Mucosa of stomach (tissue), 1 donor: ENCODE results near the gene COLEC11.
A peak's percentile ranks its signal among the peaks of the same experiment; 100 is the strongest.

ENCODE experiments used
- H3K27me3 ChIP-seq: one replicate; pipeline ENCODE4 v1.7.0; 2013; ENCODE audit warnings: mild to moderate bottlenecking, low read length; ENCODE audit not compliant: control insufficient read depth, insufficient read depth
- H3K36me3 ChIP-seq: one replicate; pipeline ENCODE4 v1.7.0; 2013; ENCODE audit warnings: low read length; ENCODE audit not compliant: control insufficient read depth, insufficient read depth
- H3K4me1 ChIP-seq: one replicate; pipeline ENCODE4 v1.7.0; 2013; ENCODE audit warnings: mild to moderate bottlenecking, low read length; ENCODE audit not compliant: control insufficient read depth, insufficient read depth
- H3K4me3 ChIP-seq: one replicate; pipeline ENCODE4 v1.7.0; 2013; ENCODE audit warnings: low read length
- H3K9ac ChIP-seq: one replicate; pipeline ENCODE4 v1.7.0; 2013; ENCODE audit warnings: mild to moderate bottlenecking, low read length, moderate library complexity
- H3K9me3 ChIP-seq: one replicate; pipeline ENCODE4 v1.7.0; 2013; ENCODE audit warnings: mild to moderate bottlenecking, low read length, moderate library complexity; ENCODE audit not compliant: control insufficient read depth
- donor health status: Pancreatic carcinoma.

The COLEC11 gene

GRCh38 chr2:3647831-3648651 lies 53.1 kb downstream of the COLEC11 start:
- no peak overlapping the region for H3K9ac ChIP-seq
- no peaks in the 10 kb centered on the region for H3K9me3 ChIP-seq
- H3K36me3 ChIP-seq: no peaks in the 10 kb centered on the region
- H3K4me1 ChIP-seq: peaks cover 13% of the 10 kb centered on the region
- H3K27me3 ChIP-seq: peaks cover 9% of the 10 kb centered on the region
- no peak overlapping the region for H3K4me3 ChIP-seq

GRCh38 chr2:3648652-3649177 lies 53.8 kb downstream of the COLEC11 start:
- no peak overlapping the region for H3K4me3 ChIP-seq
- H3K9me3 ChIP-seq: no peaks in the 10 kb centered on the region
- H3K4me1 ChIP-seq: peaks cover 13% of the 10 kb centered on the region
- no peak overlapping the region for H3K9ac ChIP-seq
- peaks cover 9% of the 10 kb centered on the region for H3K27me3 ChIP-seq
- no peaks in the 10 kb centered on the region for H3K36me3 ChIP-seq

GRCh38 chr2:3649581-3649980 lies 54.7 kb downstream of the COLEC11 start:
- Histone ChIP-seq H3K36me3 (no peaks in the 10 kb centered on the region), H3K9ac (no peak overlapping the region), H3K4me3 (no peak overlapping the region), H3K27me3 (peaks cover 9% of the 10 kb centered on the region), H3K4me1 (peaks cover 13% of the 10 kb centered on the region), H3K9me3 (no peaks in the 10 kb centered on the region)

GRCh38 chr2:3650140-3650920 lies 55.4 kb downstream of the COLEC11 start:
- Histone ChIP-seq H3K4me3 (no peak overlapping the region), H3K9ac (no peak overlapping the region), H3K9me3 (no peaks in the 10 kb centered on the region), H3K27me3 (peaks cover 9% of the 10 kb centered on the region), H3K36me3 (no peaks in the 10 kb centered on the region), H3K4me1 (peaks cover 13% of the 10 kb centered on the region)

- H3K9ac ChIP-seq: peak overlapping the region; percentile 47
- H3K4me3 ChIP-seq: peak overlapping the region; percentile 31
- H3K9me3 ChIP-seq: no peaks in the 10 kb centered on the region
- peaks cover 13% of the 10 kb centered on the region for H3K4me1 ChIP-seq
- peaks cover 9% of the 10 kb centered on the region for H3K27me3 ChIP-seq
- H3K36me3 ChIP-seq: no peaks in the 10 kb centered on the region
Observed at GRCh38 chr2:3651691-3652648, 57.1 kb downstream of the COLEC11 start.

- H3K4me1 ChIP-seq: peaks cover 13% of the 10 kb centered on the region
- no peaks in the 10 kb centered on the region for H3K9me3 ChIP-seq
- no peak overlapping the region for H3K9ac ChIP-seq
- no peaks in the 10 kb centered on the region for H3K36me3 ChIP-seq
- H3K4me3 ChIP-seq: no peak overlapping the region
- H3K27me3 ChIP-seq: peaks cover 9% of the 10 kb centered on the region
Observed at GRCh38 chr2:3652896-3653625, 58.1 kb downstream of the COLEC11 start.

GRCh38 chr2:3654011-3654410 lies 59.1 kb downstream of the COLEC11 start:
- no peak overlapping the region for H3K9ac ChIP-seq
- no peaks in the 10 kb centered on the region for H3K9me3 ChIP-seq
- peaks cover 13% of the 10 kb centered on the region for H3K4me1 ChIP-seq

GRCh38 chr2:3654531-3655225 lies 59.8 kb downstream of the COLEC11 start:
- H3K36me3 ChIP-seq: no peaks in the 10 kb centered on the region
- no peak overlapping the region for H3K4me3 ChIP-seq
- peaks cover 13% of the 10 kb centered on the region for H3K4me1 ChIP-seq
- H3K27me3 ChIP-seq: peaks cover 9% of the 10 kb centered on the region
- no peaks in the 10 kb centered on the region for H3K9me3 ChIP-seq
- H3K9ac ChIP-seq: no peak overlapping the region

More at GRCh38 chr2:3654011-3654410, 59.1 kb downstream of the COLEC11 start:
- Histone ChIP-seq H3K27me3 (peaks cover 9% of the 10 kb centered on the region), H3K36me3 (no peaks in the 10 kb centered on the region), H3K4me3 (no peak overlapping the region)

- H3K4me3 ChIP-seq: no peak overlapping the region
- H3K4me1 ChIP-seq: peaks cover 9% of the 10 kb centered on the region
- H3K9ac ChIP-seq: no peak overlapping the region
- peaks cover 6% of the 10 kb centered on the region for H3K27me3 ChIP-seq
- H3K9me3 ChIP-seq: no peaks in the 10 kb centered on the region
- no peaks in the 10 kb centered on the region for H3K36me3 ChIP-seq
Observed at GRCh38 chr2:3655871-3656761, 61.2 kb downstream of the COLEC11 start.
